GM10266 (cell line): Measurements from ENCODE around the gene ALX4.

Experiments
- DNase-seq: peaks from one replicate; pipeline ENCODE4 v3.0.0; 2012; ENCODE audit errors: extremely low spot score
- TF ChIP-seq, protein P1 (sequence below): IDR thresholded peaks from 2 replicates; pipeline ENCODE4 v1.5.1; 2012; ENCODE audit warnings: mild to moderate bottlenecking, low read depth; ENCODE audit not compliant: control insufficient read depth, insufficient read depth; ENCODE audit errors: missing control alignments

The ALX4 gene

DNA sequence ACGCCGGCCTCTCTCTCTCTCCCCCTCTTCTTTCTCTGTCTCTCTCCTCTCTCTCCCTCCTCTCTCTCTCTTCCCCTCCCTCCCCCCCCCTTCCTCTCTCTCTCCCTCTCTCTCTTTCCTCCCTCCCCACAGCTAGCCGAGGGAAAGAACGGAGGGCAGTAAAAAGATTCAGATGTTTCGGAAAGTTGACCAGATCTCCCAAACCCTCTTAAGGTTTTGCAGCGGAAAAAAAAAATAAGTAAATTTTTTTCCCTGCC is 195 bp upstream of the ALX4 start:
- TF ChIP-seq, protein P1, sequence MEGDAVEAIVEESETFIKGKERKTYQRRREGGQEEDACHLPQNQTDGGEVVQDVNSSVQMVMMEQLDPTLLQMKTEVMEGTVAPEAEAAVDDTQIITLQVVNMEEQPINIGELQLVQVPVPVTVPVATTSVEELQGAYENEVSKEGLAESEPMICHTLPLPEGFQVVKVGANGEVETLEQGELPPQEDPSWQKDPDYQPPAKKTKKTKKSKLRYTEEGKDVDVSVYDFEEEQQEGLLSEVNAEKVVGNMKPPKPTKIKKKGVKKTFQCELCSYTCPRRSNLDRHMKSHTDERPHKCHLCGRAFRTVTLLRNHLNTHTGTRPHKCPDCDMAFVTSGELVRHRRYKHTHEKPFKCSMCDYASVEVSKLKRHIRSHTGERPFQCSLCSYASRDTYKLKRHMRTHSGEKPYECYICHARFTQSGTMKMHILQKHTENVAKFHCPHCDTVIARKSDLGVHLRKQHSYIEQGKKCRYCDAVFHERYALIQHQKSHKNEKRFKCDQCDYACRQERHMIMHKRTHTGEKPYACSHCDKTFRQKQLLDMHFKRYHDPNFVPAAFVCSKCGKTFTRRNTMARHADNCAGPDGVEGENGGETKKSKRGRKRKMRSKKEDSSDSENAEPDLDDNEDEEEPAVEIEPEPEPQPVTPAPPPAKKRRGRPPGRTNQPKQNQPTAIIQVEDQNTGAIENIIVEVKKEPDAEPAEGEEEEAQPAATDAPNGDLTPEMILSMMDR = no peak
- no peak for DNase-seq

DNA sequence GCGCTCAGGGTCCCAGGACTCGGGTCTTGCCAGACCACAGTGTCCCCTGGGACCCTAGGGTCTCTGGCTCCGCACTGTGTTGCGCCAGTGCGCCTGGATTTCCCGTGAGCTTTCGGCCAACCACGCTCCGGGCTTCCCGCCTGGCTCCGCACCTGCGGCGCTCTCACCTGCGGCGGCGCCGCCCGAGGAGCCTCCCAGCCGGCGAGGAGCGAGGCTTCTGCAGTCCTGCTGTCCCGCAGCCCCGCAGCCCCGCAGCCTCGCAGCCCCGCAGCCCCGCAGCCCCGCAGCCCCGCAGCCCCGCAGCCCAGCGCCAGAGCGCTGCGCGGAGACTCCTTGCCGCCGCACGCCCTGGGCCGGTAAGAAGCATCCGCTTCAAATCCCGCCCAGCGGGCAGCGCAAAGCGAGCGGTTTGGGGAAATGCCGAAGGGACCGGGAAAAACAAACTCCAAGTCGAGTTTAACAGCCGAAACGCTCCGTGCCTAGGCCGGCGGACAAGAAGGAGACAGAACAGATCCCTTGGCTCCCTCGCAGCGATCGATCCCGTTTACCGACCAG is 939 bp downstream of the ALX4 start:
- no peak for DNase-seq

DNA sequence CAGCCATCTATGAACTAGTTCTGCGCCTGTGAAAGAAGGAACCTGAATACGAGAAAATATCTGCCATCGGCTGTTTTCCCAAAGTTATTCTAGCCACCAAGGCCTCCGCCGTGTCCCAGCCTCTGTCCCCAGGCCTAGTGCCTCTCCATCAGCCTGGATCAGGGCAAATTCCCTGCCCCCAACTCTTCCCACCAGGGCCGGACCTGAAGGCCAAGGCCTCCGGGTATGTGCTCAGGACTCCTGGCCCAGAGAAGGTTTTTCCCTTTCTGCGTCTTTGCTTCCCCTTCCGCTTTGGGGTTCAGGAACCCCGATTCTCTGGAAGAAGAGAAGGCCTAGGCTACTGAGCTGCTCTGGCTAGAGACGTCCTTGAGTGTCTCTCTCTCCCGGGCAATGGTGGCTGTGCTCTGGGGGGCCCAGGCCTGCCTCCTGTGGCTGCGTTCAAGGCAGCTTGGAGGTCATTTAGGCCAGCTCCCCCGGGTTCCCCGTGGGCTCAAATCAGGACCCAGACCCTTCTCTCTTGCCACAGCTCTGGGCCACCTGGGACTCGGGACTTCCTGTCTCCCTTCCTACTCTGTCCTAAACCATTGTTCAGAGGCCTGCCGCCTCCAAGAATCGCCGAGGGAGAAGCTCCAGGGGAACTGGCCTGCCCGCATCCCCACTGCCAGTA is 1.6 kb downstream of the ALX4 start:
- DNase-seq = no peak
- TF ChIP-seq, protein P1 = no peak

More for the DNA sequence above, 939 bp downstream of the ALX4 start:
- TF ChIP-seq, protein P1 = no peak

DNA sequence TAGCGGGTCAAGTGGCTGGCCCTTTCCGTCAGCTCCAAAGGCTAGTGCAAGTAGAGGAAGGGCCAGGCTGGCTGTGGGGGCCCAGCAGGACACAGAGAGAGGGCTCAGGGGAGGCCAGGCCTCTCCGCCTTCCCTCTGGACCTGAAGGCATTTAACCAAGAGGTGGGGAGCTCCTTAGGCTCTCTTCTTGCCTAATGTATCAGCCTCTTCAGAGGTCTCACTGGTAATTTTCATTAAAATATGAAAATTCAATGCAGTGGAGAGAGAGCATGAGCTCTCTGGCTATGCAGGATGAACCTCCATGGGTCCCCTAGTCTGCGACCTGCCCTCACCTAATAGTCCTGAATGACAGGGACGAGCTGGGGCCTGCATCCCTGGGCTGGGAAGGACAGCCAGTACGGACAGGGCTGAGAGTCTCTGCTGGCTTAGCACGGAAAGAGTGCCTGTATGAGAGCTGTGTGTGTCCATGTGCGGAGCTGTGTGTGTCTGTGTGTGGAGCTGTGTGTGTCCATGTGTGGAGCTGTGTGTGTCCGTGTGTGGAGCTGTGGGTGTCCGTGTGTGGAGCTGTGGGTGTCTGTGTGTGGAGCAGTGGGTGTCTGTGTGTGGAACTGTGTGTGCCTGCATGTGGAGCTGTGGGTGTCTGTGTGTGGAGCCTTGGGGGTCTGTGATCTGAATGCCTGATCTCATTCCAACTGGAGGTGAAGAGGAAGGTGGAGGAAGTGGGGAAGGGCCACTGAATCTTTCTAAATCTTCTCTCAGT is 2.4 kb downstream of the ALX4 start:
- TF ChIP-seq, protein P1 = no peak
- no peak for DNase-seq

DNA sequence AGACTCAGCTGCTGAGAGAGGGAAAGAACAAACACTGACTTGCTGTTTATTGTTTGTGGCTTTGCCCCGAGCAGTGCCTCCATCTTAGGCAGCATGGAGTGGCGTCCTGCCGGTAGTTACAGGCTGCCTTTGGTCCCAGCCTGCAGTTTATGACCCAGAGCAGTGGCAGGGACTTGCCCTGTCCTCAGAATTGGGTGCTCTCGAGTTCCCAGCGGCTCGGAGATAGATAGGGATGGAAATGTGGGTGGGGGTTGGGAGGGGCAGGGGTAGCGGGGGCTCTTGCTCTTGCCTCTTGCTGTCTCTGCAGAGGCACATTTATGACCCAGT is 3.1 kb downstream of the ALX4 start:
- TF ChIP-seq, protein P1 = no peak
- no peak for DNase-seq

DNA sequence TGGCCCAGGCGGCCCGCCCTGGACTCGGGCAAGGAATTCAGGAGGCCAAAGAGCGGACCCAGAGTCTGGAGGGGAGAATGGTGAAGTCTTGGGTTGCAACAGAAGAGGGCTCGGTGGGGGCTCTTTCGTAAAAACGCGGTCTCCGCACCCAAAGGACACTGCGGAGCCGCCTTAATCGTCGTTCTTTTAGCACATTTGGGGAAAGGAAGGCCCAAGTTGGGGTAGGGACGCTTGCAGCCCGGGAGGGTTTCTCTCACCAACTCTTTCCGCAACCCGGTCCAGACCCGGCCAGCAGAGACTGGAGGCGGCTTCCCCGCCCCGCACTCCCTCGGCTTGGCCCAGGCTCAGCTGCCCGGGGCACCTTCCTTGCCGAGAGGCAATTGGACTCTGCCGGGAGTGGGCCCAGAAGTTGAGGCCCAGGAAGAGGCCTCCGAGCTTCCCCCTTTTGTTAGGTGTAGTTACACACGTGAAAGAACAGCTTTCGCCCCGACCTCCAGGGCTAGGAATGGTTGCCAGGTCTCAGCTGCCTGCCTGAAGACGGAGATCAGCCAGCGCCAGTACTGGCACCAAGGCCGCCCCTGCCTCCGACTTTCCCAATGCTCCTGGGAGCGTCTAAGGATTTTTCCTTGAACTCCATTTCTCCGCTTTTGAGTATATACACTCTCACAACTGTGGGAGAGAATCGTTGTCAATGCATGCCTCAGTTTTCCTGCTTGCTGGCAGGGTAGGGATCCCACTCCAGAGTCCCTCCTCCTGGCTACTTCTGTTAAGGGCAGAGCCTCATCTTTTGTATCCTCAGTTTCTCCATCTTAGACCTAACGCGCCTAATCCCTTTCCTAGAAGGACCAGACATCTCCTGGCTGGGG is 3.7 kb downstream of the ALX4 start:
- DNase-seq = no peak
- TF ChIP-seq, protein P1 = no peak
